ENCODE measurements around the gene LRCH4. TPM values are rescaled to one million over a fixed set of nuclear protein-coding genes. Genes with fewer than 3 reads are reported as not detected.

Gene LRCH4
- total and polyA plus RNA-seq, 2 of the 13 experiments (the other 11 are each of a cell fraction or from before 2014, with no cell fraction given): 7.0 to 9.3 TPM

GRCh38 chr7:100544967-100545359 is 41.0 kb downstream of the LRCH4 start (continued):
- TF ChIP-seq ZNF687 (CRISPR knock-in tag; IDR thresholded peaks at IDR 0.05): no peak
- peak; percentile 79 for TF ChIP-seq SIX4 (CRISPR knock-in tag; IDR thresholded peaks at IDR 0.05)
- TF ChIP-seq RFXANK (CRISPR knock-in tag; IDR thresholded peaks at IDR 0.05): no peak
- no peak for TF ChIP-seq CBX5 (CRISPR knock-in tag; IDR thresholded peaks at IDR 0.05; ENCODE audit: borderline replicate concordance)
- TF ChIP-seq IRF9 (CRISPR knock-in tag; IDR thresholded peaks at IDR 0.05; ENCODE audit: borderline replicate concordance): no peak
- no peak for TF ChIP-seq RBFOX2 (IDR thresholded peaks at IDR 0.05; ENCODE audit: low read depth, low read length)
- TF ChIP-seq BCL6 (CRISPR knock-in tag; IDR thresholded peaks at IDR 0.05): 0 out of 2 replicates have a peak, but pooled peaks have one; percentile 39
- TF ChIP-seq TCF12 (IDR thresholded peaks at IDR 0.05): no peak
- no peak for TF ChIP-seq TCF12 (CRISPR knock-in tag; IDR thresholded peaks at IDR 0.05)
- TF ChIP-seq ZNF710 (CRISPR knock-in tag; IDR thresholded peaks at IDR 0.05; ENCODE audit: borderline replicate concordance): no peak
- TF ChIP-seq ZNF672 (CRISPR knock-in tag; IDR thresholded peaks at IDR 0.05): no peak
- TF ChIP-seq CEBPB (IDR thresholded peaks at IDR 0.05; ENCODE audit: borderline replicate concordance, low read depth, low read length): no peak
- no peak for TF ChIP-seq MXI1 (IDR thresholded peaks at IDR 0.05; ENCODE audit: borderline replicate concordance, low read depth, low read length)
- TF ChIP-seq ZBTB34 (CRISPR knock-in tag; IDR thresholded peaks at IDR 0.05): peak; percentile 49; the same call in 1 of the 2 replicates
- no peak for TF ChIP-seq ZNF17 (CRISPR knock-in tag; IDR thresholded peaks at IDR 0.05)
- no peak for TF ChIP-seq DR1 (CRISPR knock-in tag; IDR thresholded peaks at IDR 0.05)
- TF ChIP-seq ZNF562 (CRISPR knock-in tag; IDR thresholded peaks at IDR 0.05; ENCODE audit: borderline replicate concordance): no peak
- no peak for TF ChIP-seq HOXA7 (CRISPR knock-in tag; IDR thresholded peaks at IDR 0.05)
- TF ChIP-seq GFI1 (CRISPR knock-in tag; IDR thresholded peaks at IDR 0.05; ENCODE audit: borderline replicate concordance): no peak
- no peak for TF ChIP-seq ZFP37 (CRISPR knock-in tag; IDR thresholded peaks at IDR 0.05; ENCODE audit: borderline replicate concordance)
- 0 out of 2 replicates have a peak, but pooled peaks have one; percentile 1 for TF ChIP-seq ZC3H13 (CRISPR knock-in tag; IDR thresholded peaks at IDR 0.05)
- TF ChIP-seq POLR2G (IDR thresholded peaks at IDR 0.05; ENCODE audit: low read depth, low read length): peak; percentile 56

All from HepG2 (cell line).